HG02884 (cell line): Measurements from ENCODE around the gene MAG.

ENCODE experiments used
- ATAC-seq: cut with Tn5 transposase; IDR thresholded peaks from one replicate; pipeline ENCODE4 v1.9.1; 2021; ENCODE audit warnings: mild to moderate bottlenecking, moderate library complexity; ENCODE audit not compliant: unreplicated experiment

MAG gene

DNA sequence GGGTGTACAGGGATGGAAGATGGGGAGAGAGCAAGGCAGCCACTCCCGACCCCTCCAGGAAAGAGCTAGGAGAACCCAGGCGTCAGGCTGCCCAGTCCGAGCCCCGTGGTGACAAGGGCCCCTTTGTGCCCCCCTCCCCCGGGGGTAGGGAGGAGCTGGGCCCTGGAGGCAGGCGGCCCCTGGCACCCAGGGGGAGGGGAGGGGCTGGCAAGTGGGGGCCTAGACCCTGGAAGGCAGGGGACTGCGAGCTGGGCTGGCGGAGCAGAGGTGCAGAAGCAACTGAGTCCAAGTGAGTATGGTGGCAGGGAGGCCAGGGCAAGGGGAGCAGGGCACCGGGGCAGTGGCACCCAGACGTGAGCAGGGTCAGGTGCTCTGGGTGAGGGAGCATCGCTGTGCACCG, at the start of gene MAG:
MAG (plus strand) TSS at position 246 of the 400 bp plus-strand sequence. CDS start 3,248 bp downstream, outside the sequence.
- ATAC-seq: no peak

GRCh38 chr19:35246466-35247092, 45.4 kb upstream of the MAG start:
- no peak for ATAC-seq

DNA sequence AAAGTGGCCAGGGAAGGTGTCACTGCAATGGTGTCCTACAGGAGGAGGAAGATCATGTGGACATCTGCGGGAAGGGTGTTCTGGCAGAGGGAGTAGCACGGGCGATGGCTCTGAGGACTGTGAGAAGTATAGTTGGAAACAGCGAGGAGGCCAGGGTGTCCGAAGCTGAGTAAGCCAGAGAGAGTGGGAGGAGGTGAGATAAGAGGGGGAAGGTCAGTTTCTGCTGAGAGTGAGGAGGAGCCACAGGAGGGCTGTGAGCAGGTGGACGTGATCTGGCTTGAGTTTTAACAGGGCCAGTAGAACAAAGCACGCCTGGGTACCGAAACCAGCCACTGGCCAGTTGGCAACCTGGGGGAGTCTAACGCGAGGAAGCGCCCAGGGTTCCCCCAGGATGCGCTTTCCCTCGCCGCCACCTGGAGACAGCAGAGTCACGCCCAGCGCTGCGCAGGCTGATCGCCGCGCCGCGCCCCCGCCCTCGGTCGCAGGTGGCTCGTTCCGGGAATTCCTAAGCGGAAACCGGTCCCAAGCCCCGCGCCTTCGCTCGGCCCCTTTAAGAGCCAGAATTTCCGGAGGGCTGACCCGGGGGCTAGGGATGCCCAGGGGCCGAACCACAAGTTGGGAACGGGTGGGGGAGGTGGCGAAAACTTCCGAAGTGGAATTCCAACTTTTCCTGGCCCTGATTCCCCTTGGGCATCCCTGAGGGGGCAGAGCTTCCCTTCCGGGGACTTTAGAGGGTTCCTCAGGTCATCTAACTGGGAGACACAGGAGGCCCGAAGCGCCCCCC, 44.2 kb upstream of the MAG start:
- ATAC-seq: no peak

DNA sequence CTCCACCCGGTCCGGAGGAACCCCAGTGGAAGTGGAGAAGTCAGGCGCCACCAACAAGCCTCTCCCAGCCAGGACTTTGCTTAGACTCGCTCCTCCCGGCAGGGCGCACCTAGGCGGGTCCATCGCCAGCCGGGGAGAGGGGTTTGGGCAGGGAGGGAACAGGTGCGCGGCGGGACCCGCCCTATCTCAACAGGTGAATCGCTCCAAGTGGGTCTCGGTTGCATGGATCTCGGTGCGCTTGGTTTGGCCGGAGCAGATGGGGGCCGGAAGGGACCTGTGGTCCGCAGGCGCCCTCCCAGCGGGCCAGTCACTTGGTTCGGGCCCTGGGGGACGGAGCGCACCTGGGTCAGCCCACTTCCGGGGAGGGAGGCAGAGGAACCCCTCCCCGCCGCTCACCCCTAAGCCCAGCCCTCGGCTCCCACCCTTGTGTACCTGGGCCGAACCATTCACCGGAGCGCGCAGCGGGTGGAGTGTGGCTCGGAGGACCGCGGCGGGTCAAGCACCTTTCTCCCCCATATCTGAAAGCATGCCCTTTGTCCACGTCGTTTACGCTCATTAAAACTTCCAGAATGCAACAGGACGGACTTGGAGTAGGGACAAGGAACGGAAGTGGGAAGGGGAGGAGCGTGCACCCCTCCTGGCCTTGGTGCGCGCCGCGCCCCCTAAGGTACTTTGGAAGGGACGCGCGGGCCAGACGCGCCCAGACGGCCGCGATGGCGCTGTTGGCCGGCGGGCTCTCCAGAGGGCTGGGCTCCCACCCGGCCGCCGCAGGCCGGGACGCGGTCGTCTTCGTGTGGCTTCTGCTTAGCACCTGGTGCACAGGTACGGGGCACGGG, 43.4 kb upstream of the MAG start, which contains the start of gene LSR:
LSR (plus strand) TSS at position 693 of the 836 bp plus-strand sequence; CDS start at position 714, 21 bp downstream.
- ATAC-seq: peak; percentile 69

- ATAC-seq: no peak
These were observed 42.7 kb upstream of the MAG start for GRCh38 chr19:35249146-35249847.

DNA sequence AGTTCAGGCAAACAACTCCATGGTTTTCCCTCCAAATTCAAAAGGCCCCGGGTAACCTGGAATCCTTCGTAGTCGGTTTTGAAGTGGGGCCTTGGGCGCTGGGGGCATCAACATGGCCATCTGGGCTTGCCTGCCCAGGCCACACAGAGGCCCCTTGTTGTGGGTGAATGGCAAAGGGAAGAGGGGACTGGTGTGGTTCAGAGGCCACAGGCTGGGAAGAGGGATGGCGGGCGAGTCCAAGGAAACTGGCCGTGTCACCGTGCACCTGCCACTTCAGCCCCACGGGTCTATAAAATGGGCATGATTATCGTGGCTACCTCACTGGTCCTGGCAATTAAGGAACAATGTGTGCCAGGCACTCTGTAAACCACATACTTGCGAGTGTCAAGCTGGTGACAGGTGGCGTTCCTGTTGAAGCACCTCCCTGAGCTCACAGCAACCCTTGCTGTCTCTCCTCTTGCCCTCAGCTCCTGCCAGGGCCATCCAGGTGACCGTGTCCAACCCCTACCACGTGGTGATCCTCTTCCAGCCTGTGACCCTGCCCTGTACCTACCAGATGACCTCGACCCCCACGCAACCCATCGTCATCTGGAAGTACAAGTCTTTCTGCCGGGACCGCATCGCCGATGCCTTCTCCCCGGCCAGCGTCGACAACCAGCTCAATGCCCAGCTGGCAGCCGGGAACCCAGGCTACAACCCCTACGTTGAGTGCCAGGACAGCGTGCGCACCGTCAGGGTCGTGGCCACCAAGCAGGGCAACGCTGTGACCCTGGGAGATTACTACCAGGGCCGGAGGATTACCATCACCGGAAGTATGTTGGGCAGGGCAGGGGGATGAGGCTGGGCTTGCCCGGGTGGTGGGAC, 41.9 kb upstream of the MAG start:
- no peak for ATAC-seq

GRCh38 chr19:35251456-35251855, 40.5 kb upstream of the MAG start:
- no peak for ATAC-seq

DNA sequence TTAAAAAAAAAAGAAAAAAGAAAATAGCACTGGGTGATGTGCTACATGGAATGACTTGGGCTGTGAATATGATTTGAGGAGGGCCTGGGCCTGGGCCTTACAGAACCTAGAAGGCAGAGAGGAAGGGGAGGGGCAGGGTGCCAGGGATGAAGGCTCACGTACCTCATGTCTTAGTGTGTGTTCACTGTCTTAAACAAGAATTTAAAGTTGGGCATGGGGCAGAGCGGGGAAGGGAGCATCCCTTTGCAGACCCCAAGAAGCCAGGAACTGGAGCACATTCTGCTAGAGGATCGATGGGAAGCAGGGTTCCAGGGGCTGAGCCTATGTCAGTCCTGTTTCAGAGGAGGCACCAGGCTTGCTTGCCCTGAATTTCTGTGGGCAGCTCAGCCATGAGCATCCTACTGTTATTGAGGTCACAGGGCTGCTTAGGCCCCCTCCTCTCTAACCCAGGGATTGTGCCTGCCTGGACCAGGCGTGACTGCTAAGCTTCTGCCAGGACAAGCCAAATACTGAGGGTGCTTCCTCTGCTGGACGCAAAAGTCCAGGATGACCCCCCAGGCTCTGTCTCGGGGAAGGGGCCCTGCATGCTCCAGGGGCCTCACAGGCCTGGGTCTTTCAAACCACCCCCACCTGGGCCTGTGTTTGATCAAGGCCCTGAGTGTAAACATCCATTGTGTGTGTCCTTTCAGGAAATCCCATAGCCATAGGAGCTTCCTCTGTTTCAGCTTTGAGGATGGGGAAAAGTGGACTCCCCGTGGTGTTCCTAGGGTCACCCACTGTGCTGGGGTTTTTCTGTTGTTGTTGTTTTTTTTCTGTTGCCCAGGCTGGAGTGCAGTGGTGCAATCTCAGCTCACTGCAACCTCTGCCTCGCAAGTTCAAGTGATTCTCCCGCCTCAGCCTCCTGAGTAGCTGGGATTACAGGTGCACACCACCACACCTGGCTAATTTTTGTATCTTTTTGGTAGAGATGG, 38.4 kb upstream of the MAG start:
- no peak for ATAC-seq

DNA sequence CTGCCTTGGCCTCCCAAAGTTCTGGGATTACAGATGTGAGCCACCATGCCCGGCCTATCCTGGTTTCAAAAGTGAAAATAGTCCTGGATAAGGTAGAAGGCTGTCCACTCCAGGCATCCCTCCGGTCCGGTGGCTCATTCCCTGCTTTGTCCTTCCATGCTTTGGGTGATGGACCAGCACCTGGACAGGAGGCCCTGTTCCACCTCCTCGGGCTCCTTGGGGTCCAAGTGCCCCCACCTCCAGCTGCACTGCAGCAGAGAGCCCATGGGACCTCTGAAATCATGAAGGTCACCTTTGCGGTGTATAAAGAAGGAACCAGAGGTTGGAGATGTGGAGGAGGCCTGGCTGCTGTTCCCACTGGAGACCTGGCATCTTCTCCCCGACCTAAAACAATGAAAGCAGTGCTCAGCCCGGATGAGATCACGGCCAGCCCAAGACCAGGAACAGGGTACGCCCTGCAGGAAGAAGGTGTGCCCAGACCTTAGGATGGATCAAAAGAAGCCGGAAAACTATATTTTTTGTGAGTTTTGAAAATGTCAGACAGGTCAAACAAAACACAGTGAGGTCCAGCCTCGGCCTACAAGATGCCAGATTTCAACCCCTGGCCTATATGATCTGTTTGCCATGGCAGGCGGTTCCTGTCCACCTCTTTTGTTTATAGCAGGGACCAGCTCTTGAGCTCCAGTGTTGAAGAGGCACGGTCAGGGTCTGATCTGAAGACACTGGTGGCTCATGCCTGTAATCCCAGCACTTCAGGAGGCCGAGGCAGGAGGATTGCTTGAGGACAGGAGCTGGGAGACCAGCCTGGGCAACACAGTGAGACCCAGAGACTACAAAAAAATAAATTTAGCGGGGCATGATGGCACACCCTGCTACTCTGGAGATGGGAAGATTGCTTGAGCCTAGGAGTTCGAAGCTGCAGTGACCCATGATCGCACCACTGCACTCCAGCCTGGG, 37.3 kb upstream of the MAG start:
- no peak for ATAC-seq

DNA sequence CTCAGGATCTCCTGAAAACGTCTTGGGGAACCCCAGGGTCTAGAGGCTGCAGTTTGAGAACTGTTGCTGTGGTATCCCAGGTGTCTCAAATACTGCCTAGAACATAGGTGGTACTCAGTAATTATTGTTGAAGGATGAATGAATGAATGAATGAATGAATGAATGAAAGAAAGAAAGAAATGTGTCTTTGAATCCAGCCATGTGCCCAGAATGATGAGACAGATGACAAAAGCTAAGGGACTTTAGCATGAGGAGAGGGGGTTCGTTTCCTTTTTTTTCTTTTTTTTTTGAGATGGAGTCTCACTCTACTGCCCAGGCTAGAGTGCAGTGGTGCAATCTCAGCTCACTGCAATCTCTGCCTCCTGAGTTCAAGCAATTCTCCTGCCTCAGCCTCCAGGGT, 35.4 kb upstream of the MAG start:
- ATAC-seq: no peak

GRCh38 chr19:35257113-35257461, 34.9 kb upstream of the MAG start:
- no peak for ATAC-seq

- no peak for ATAC-seq
These were observed 31.2 kb upstream of the MAG start for GRCh38 chr19:35260694-35261304.

- ATAC-seq: no peak
These were observed 30.4 kb upstream of the MAG start for GRCh38 chr19:35261356-35262100.

DNA sequence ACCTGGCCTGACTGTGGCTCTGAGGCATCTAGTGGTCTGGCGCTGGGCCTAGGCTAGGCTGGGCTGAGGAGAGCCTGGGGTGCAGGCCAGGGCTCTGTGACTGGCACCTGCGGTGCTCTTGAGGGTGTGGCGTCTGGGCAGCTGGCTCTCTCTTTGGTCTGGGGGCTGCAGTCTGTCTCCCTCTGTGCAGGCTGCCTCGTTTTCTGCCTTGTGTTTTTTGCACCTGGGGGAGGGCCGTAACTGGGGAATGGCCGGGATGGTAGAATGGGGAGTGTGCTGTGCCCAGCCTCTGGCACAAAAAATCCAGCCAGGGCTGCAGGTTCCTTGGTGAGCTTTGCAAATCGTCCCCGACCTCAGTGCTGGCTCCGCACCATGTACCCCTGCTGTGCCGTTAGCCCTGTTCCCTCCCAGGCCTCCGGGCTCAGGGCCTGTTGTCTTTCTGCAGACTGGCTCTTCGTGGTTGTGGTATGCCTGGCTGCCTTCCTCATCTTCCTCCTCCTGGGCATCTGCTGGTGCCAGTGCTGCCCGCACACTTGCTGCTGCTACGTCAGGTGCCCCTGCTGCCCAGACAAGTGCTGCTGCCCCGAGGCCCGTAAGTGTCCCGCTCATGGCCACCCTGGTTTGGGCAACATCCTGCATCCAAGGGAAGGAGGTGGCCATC, 29.7 kb upstream of the MAG start:
- no peak for ATAC-seq

- ATAC-seq: no peak
These were observed 27.5 kb upstream of the MAG start for GRCh38 chr19:35264268-35265125.
